Stimulated activated CD4-positive, alpha-beta T cell treated with anti-CD3 and anti-CD28 coated beads, Interleukin-4, amount 100 ng/mL, for 4 hours (primary cell): ENCODE results near the gene RAD51B.

Experiments used
- DNase-seq, 2 experiments: peaks; one replicate each; pipeline ENCODE4 v3.0.0-alpha.2; 2020

Gene RAD51B

GRCh38 chr14:68154275-68154674 is 334.7 kb downstream of the RAD51B start:
- DNase-seq, result no peak

- DNase-seq, result no peak
These were observed 338.4 kb downstream of the RAD51B start for GRCh38 chr14:68157971-68158371.

- no peak for DNase-seq
These were observed 339.1 kb downstream of the RAD51B start for GRCh38 chr14:68158640-68159039.

- DNase-seq, result no peak
These were observed 340.4 kb downstream of the RAD51B start for GRCh38 chr14:68159701-68160633.

- DNase-seq, result no peak
These were observed 341.4 kb downstream of the RAD51B start for GRCh38 chr14:68160779-68161546.

GRCh38 chr14:68162887-68163286 is 343.3 kb downstream of the RAD51B start:
- DNase-seq, result no peak

GRCh38 chr14:68164711-68165113 is 345.1 kb downstream of the RAD51B start:
- no peak for DNase-seq

- no peak for DNase-seq
These were observed 345.8 kb downstream of the RAD51B start for GRCh38 chr14:68165274-68165843.

- no peak for DNase-seq
These were observed 347.3 kb downstream of the RAD51B start for GRCh38 chr14:68166731-68167382.

GRCh38 chr14:68167383-68168087 is 348.0 kb downstream of the RAD51B start:
- DNase-seq, result no peak

GRCh38 chr14:68168460-68169109 is 349.0 kb downstream of the RAD51B start:
- DNase-seq, result no peak

GRCh38 chr14:68172216-68172615 is 352.6 kb downstream of the RAD51B start:
- DNase-seq, result no peak

GRCh38 chr14:68172627-68173026 is 353.0 kb downstream of the RAD51B start:
- no peak for DNase-seq

GRCh38 chr14:68173227-68173972 is 353.8 kb downstream of the RAD51B start:
- no peak for DNase-seq

GRCh38 chr14:68174446-68174845 is 354.9 kb downstream of the RAD51B start:
- DNase-seq, result no peak

GRCh38 chr14:68176687-68177086 is 357.1 kb downstream of the RAD51B start:
- DNase-seq, result no peak

- no peak for DNase-seq
These were observed 358.1 kb downstream of the RAD51B start for GRCh38 chr14:68177728-68178127.

GRCh38 chr14:68178282-68178681 is 358.7 kb downstream of the RAD51B start:
- no peak for DNase-seq

- DNase-seq, result no peak
These were observed 362.1 kb downstream of the RAD51B start for GRCh38 chr14:68181519-68182326.

GRCh38 chr14:68182492-68182891 is 362.9 kb downstream of the RAD51B start:
- DNase-seq, result no peak
